Measurements from ENCODE around the gene ARL8B.
A peak's percentile ranks its signal among the peaks of the same experiment; 100 is the strongest.

ARL8B gene

GRCh38 chr3:5212628-5213573, 90.8 kb downstream of the ARL8B start:
- DNase-seq (ENCODE audit: low spot score): no peak

GRCh38 chr3:5213574-5213966, 91.5 kb downstream of the ARL8B start:
- no peak for DNase-seq (ENCODE audit: low spot score)

DNA sequence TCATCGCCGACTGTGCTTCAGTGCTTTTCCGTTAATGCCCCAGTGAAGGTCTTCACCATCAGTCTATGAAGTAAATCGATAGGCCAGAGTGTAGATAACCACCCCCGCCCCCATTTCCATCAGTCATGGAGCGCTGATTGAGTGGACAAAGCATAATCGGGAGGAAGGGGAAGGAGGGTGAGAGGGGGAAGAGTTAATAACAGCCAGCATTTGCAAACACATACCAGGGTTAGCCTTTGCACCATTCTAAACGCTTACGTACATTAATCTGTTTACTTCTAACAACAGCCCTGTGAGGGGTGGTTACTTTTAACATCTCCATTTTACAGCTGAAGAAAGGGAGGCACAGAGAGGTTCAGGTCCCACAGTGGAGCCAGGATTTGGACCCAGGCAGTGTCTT, 92.3 kb downstream of the ARL8B start:
- DNase-seq (ENCODE audit: low spot score): no peak

- DNase-seq (ENCODE audit: low spot score): no peak
These were observed 95.9 kb downstream of the ARL8B start for GRCh38 chr3:5217824-5218595.

- no peak for DNase-seq (ENCODE audit: low spot score)
These were observed 96.7 kb downstream of the ARL8B start for GRCh38 chr3:5218815-5219214.

DNA sequence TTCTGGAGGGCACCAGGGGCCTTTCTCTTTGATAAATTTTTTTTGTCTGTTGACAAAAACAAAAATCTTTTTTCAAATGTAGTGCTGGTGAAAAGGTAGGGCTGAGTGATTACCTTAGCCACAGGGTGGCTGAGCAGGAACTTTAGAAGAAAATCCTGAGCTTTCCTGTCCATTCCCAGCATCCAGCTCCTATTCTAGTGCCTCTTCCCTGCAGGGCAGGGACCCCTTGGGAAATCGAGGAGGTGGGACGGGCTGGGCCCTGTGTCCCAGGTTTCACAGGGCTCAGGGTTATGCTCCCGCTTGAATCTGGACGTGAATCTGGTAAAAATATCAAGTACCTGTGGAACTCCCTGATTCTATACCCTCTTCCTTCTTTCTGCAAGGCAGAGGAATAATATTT, 97.1 kb downstream of the ARL8B start:
- no peak for DNase-seq (ENCODE audit: low spot score)

DNA sequence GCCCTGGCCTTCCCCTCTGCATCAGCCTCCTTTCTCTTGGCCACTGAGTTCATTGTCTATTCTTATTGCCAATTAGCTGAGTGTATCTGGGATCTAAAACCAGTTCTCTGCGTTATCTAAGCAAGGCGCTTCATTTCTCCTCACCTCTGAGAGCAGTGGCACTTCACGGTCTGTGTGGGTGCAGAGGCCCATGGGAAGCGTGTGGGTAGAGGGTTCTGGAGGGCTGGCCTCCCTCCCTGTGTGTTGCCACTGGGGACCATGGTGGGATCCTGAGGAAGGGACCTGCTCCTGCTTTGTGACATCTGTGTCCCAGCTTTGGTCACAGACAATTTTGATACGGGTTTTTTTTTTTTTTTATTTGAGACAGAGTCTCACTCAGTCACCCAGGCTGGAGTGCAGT, 98.1 kb downstream of the ARL8B start:
- DNase-seq (ENCODE audit: low spot score): no peak

DNA sequence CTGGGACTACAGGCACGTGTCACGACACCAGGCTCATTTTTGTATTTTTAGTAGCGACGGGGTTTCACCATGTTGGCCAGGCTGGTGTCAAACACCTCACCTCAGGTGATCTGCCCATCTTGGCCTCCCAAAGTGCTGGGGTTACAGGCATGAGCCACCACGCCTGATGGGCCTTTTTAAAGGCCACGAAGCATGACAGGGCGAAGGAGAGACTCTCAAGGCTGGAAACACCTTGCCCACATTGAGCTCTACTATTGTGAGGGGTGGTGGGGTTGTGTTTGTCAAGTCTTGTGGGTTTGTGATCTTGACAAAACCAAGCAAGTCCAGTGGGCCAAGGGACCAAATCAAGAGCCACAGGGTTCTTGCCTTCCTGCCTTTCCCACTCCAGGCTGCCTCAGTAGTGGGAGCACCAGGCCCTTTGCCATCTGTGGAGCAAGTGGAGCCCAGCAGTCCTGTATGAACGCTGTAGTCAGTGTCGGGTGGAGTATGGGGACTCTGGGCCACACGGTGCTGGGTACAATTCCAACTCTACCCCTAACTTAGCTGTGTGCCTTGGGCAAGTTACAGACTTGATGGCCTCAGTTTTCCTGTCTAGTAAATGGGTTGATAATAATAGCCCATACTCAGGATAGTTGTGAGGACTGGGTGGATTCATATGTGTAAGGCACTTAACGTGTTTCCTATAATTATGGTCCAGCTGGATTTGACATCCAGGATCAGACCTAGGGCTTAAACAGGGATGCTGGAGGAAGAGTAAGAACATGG, 98.8 kb downstream of the ARL8B start:
- DNase-seq (ENCODE audit: low spot score): no peak

- no peak for DNase-seq (ENCODE audit: low spot score)
These were observed 99.6 kb downstream of the ARL8B start for GRCh38 chr3:5221701-5222100.

DNA sequence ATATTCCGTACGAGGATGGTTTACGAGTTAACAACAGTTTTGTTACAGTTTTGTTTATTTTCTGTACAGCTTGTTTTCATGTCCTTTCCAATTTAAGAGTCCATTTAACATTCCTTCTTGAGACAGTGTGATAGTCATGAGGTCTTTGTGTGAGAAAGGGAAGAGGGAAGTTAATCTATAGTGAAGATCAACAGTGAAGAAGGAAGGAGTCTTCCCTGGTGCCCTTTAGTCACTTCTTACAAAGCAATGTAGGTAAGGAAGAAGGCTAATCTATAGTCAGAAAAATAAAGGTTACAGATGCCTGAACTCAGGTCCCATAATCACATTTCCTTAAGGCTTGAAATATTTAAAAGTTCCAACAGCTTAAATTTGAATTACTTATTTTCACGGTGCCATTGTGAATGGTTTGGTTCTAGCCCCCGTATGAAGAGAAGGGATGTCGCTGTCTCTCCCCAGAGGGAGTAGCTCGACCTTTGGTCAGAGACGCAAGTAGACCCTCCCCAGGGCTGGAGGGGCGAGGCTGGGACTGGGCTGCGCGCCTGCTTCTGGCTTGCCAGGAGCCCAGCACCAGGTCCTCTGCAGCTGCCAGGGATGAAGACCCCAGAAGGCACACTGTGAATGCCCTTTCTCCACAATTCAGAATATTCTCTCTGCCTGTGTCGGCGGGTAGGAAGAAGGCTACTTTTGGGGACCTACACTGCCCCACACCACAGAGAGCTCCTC, 100.4 kb downstream of the ARL8B start:
- DNase-seq (ENCODE audit: low spot score): no peak

- DNase-seq (ENCODE audit: low spot score): peak; percentile 65
These were observed 104.7 kb downstream of the ARL8B start for GRCh38 chr3:5226783-5227182.

GRCh38 chr3:5227812-5228211, 105.7 kb downstream of the ARL8B start:
- DNase-seq (ENCODE audit: low spot score): no peak

DNA sequence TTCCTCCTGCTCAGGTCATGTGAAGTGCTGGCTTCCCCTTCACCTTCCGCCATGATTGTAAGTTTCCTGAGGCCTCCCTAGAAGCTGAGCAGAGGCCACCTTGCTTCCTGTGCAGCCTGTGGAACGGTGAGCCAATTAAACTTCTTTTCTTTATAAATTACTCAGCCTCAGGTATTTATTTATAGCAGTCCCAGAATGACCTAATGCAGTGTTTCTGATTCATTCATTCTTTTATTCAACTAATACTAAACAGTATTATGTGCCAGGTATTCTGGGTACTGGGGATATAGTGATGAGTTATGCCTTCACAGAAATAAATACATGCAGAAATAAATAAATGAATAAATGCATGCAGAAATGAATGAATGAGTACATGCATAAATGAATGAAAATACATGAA, 107.3 kb downstream of the ARL8B start:
- peak; percentile 69 for DNase-seq (ENCODE audit: low spot score)

Data from kidney tubule cell (primary cell).